HCT116 (cell line): ENCODE data around the gene CHEK1. TPM values are rescaled to one million over a fixed set of nuclear protein-coding genes. Genes with fewer than 3 reads are reported as not detected.

ENCODE experiments used
- ATAC-seq: fragments of 200-7000 bp; cut with Tn5 transposase; 2 replicates; pipeline ENCODE4 v1.9.1; 2020; ENCODE audit warnings: mild to moderate bottlenecking, moderate library complexity
- BruUV-seq: library from RNA; stranded (reverse); fragments of 400-500 nt; replicated peaks from 2 replicates; lab custom pipeline; 2021; lab: Mats Ljungman, UMichigan
- CTCF ChIA-PET: fragments of 300-600 bp; sonication (Branson Sonifier 250); formaldehyde crosslinking; loops from one replicate; lab custom pipeline; 2021; ENCODE audit warnings: antibody characterized with exemption; lab: Charles Lee
- POLR2A ChIA-PET: fragments of 300-600, 350-600 bp; sonication (Branson Sonifier 250); formaldehyde crosslinking; loops from one replicate; lab custom pipeline; 2021; ENCODE audit warnings: antibody characterized with exemption; lab: Charles Lee
- RAD21 ChIA-PET, 2 experiments: fragments of 300-600 bp; sonication (Branson Sonifier 250); formaldehyde crosslinking; loops; one replicate each; lab custom pipeline; 2023; ENCODE audit warnings: low total read pairs in 2 of 2; ENCODE audit not compliant: uncharacterized antibody in 2 of 2, unreplicated experiment in 2 of 2, low non-redundant PET in 1 of 2; lab: Charles Lee
- DNase-seq: peaks from one replicate; pipeline ENCODE4 v3.0.0-alpha.2; 2010; ENCODE audit warnings: low read depth, low spot score
- H2AFZ ChIP-seq: fragments of 200-600 bp; shearing (Covaris generic), sonication (generic); 2 replicates; pipeline ENCODE4 v1.6.1; 2017; ENCODE audit warnings: low read depth, mixed run types, mixed read lengths, antibody characterized with exemption, low read length; ENCODE audit not compliant: poor library complexity, severe bottlenecking
- H3K27ac ChIP-seq: 2 replicates; pipeline ENCODE4 v1.5.1; 2012; ENCODE audit warnings: low read depth, low read length
- H3K27me3 ChIP-seq: fragments of 200-600 bp; sonication (generic); 2 replicates; pipeline ENCODE4 v1.6.1; 2016; ENCODE audit warnings: mixed run types, low read length, mixed read lengths; ENCODE audit not compliant: insufficient read depth
- H3K36me3 ChIP-seq, 2 experiments: fragments of 200-500 bp in 1 of 2; fragments of 200-600 bp in 1 of 2; sonication (Bioruptor generic) in 1 of 2; sonication (generic) in 1 of 2; 2 replicates each; pipeline versions ENCODE4 v1.5.1 to v1.6.1; 2014 to 2016; ENCODE audit warnings: low read length in 2 of 2, inconsistent platforms in 1 of 2, mixed read lengths in 1 of 2, mixed run types in 1 of 2; ENCODE audit not compliant: insufficient read depth in 2 of 2, control insufficient read depth in 1 of 2
- H3K4me1 ChIP-seq, 2 experiments: fragments of 200-600 bp in 1 of 2; sonication (generic) in 1 of 2; 2 replicates each; pipeline versions ENCODE4 v1.5.1 to v1.6.1; 2012 to 2017; ENCODE audit warnings: low read length in 2 of 2, inconsistent platforms in 1 of 2, mild to moderate bottlenecking in 1 of 2, mixed read lengths in 1 of 2, mixed run types in 1 of 2, moderate library complexity in 1 of 2; ENCODE audit not compliant: insufficient read depth in 2 of 2, control insufficient read depth in 1 of 2
- H3K4me2 ChIP-seq: fragments of 200-600 bp; sonication (generic); 2 replicates; pipeline ENCODE4 v1.6.1; 2017; ENCODE audit warnings: mixed run types, low read length, mixed read lengths
- H3K4me3 ChIP-seq, 2 experiments: fragments of 200-600 bp in 1 of 2; sonication (generic) in 1 of 2; replicated peaks in 1 of 2; 2 replicates each; pipeline ENCODE4 v1.5.1; 2011 to 2016; ENCODE audit warnings: low read length in 2 of 2, control low read depth in 1 of 2, low read depth in 1 of 2, mild to moderate bottlenecking in 1 of 2, mixed read lengths in 1 of 2, mixed run types in 1 of 2
- H3K79me2 ChIP-seq: fragments of 200-600 bp; sonication (generic); 2 replicates; pipeline ENCODE4 v1.6.1; 2017; ENCODE audit warnings: mild to moderate bottlenecking, mixed run types, low read length, moderate library complexity, mixed read lengths; ENCODE audit not compliant: insufficient read depth
- H3K9ac ChIP-seq: fragments of 200-600 bp; sonication (generic); 2 replicates; pipeline ENCODE4 v1.6.1; 2016; ENCODE audit warnings: low read length, mixed read lengths
- H3K9me2 ChIP-seq: fragments of 200-600 bp; sonication (generic), shearing (Covaris generic); 2 replicates; pipeline ENCODE4 v1.6.1; 2017; ENCODE audit warnings: mixed run types, mild to moderate bottlenecking, moderate library complexity; ENCODE audit not compliant: insufficient read depth
- H3K9me3 ChIP-seq, 2 experiments: fragments of 200-500 bp in 1 of 2; fragments of 200-600 bp in 1 of 2; sonication (Bioruptor generic) in 1 of 2; sonication (generic) in 1 of 2; 2 replicates each; pipeline ENCODE4 v1.6.1; 2014 to 2017; ENCODE audit warnings: low read length in 2 of 2, mixed read lengths in 2 of 2, inconsistent platforms in 1 of 2, low read depth in 1 of 2, mild to moderate bottlenecking in 1 of 2, mixed run types in 1 of 2, moderate library complexity in 1 of 2; ENCODE audit not compliant: control insufficient read depth in 1 of 2, insufficient read depth in 1 of 2
- H4K20me1 ChIP-seq: fragments of 200-600 bp; sonication (generic), shearing (Covaris generic); 2 replicates; pipeline ENCODE4 v1.6.1; 2017; ENCODE audit warnings: mixed run types, mild to moderate bottlenecking, moderate library complexity; ENCODE audit not compliant: insufficient read depth
- ELF1 ChIP-seq: IDR thresholded peaks from 2 replicates; pipeline ENCODE4 v1.6.1; 2012; ENCODE audit warnings: low read depth, borderline replicate concordance
- FOSL1 ChIP-seq: IDR thresholded peaks from 2 replicates; pipeline ENCODE4 v1.6.1; 2012; ENCODE audit warnings: low read depth
- REST ChIP-seq: IDR thresholded peaks from 2 replicates; pipeline ENCODE4 v1.6.1; 2012; ENCODE audit warnings: low read depth
- SIN3A ChIP-seq: IDR thresholded peaks from 2 replicates; pipeline ENCODE4 v1.6.1; 2012; ENCODE audit warnings: low read depth
- SP1 ChIP-seq: IDR thresholded peaks from 2 replicates; pipeline ENCODE4 v1.6.1; 2012; ENCODE audit warnings: low read depth
- YY1 ChIP-seq: IDR thresholded peaks from 2 replicates; pipeline ENCODE4 v1.6.1; 2011; ENCODE audit warnings: low read length, low read depth, moderate library complexity, mild to moderate bottlenecking; ENCODE audit not compliant: insufficient replicate concordance; ENCODE audit errors: extremely low read depth
- ZFX ChIP-seq: fragments of 450-650 bp; IDR thresholded peaks from 2 replicates; pipeline ENCODE4 v1.6.1; 2017
- intact Hi-C: fragments of 100-400 bp; cut with micrococcal nuclease; formaldehyde crosslinking; loops from 2 replicates; pipeline ENCODE4 v1.10.0; 2022
- total RNA-seq: library from RNA; stranded (reverse); gene quantifications from one replicate; pipeline ENCODE4 v1.2.1, GENCODE V29; 2021; ENCODE audit not compliant: unreplicated experiment

Gene CHEK1
- total RNA-seq, 1 experiment from 2014 or later, result 69.3 TPM

- TF ChIP-seq SP1, result 0 out of 2 replicates have a peak, but pooled peaks have one; percentile 24
Observed at GRCh38 chr11:125588505-125588904, 36.5 kb upstream of the CHEK1 start (continued).

GRCh38 chr11:125591649-125592304 lies 33.2 kb upstream of the CHEK1 start:
- intact Hi-C loops, result loop anchor here (2.0 kb wide), 2 partner anchors 23 to 33 kb away; partner anchors contain the start of genes CHEK1 and EI24
- ChIA-PET RAD21 (no interaction called here), POLR2A (interaction anchor here (0.6 to 1.0 kb wide), 3 partner anchors 9 to 41 kb away, joined by 3 to 6 read pairs (median 3); partner anchors contain the start of gene CHEK1), CTCF (no interaction called here)
- TSS peak; percentile 94 for BruUV-seq
- peak overlapping the region; percentile 68 for H3K27ac ChIP-seq
- ATAC-seq (peak; percentile 24), DNase-seq (no peak)
- no peak for TF ChIP-seq FOSL1
- TF ChIP-seq YY1, result no peak
- TF ChIP-seq REST, result no peak
- TF ChIP-seq ELF1, result no peak
- TF ChIP-seq ZFX, result no peak
- TF ChIP-seq SIN3A, result no peak
- peak overlapping the region; percentile 95 for H3K9ac ChIP-seq
- no peaks in the 10 kb centered on the region for H3K9me3 ChIP-seq
- no peaks in the 10 kb centered on the region for H4K20me1 ChIP-seq
- H3K36me3 ChIP-seq, result peaks cover 0 to 5% of the 10 kb centered on the region in 2 experiments; a peak in 3 of 4 replicates
- no peaks in the 10 kb centered on the region for H3K9me2 ChIP-seq
- H2AFZ ChIP-seq, result no peak overlapping the region
- H3K4me3 ChIP-seq, result peak overlapping the region; percentile 88 to 91
- H3K4me2 ChIP-seq, result peak overlapping the region; percentile 93
- peaks cover 6 to 30% of the 10 kb centered on the region in 2 experiments; a peak in 3 of 4 replicates for H3K4me1 ChIP-seq
- H3K79me2 ChIP-seq, result peaks cover 49% of the 10 kb centered on the region
- H3K27me3 ChIP-seq, result no peaks in the 10 kb centered on the region
